ENCODE data around the gene FAM210A.

DNA sequence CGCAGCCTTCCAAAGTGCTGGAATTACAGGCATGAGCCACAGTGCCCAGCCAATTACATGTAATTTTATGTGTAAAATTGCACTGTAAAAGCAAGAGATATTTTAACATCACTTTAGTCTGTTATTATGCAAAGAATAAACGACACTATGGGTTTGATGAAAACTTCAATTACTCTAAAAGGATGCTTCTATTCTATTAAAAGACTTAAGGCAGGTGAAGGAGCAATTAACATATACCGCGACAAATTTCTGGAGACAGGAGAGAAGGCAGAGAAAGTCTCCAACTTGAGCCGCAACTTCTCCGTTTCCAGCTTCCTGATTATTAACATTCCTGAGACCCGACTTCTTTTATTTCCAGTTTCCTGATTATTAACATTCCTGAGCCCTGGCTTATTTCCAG lies 53.7 kb downstream of the FAM210A start:
- TF ChIP-seq, protein P1, sequence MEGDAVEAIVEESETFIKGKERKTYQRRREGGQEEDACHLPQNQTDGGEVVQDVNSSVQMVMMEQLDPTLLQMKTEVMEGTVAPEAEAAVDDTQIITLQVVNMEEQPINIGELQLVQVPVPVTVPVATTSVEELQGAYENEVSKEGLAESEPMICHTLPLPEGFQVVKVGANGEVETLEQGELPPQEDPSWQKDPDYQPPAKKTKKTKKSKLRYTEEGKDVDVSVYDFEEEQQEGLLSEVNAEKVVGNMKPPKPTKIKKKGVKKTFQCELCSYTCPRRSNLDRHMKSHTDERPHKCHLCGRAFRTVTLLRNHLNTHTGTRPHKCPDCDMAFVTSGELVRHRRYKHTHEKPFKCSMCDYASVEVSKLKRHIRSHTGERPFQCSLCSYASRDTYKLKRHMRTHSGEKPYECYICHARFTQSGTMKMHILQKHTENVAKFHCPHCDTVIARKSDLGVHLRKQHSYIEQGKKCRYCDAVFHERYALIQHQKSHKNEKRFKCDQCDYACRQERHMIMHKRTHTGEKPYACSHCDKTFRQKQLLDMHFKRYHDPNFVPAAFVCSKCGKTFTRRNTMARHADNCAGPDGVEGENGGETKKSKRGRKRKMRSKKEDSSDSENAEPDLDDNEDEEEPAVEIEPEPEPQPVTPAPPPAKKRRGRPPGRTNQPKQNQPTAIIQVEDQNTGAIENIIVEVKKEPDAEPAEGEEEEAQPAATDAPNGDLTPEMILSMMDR (IDR thresholded peaks at IDR 0.05), result no peak
- TF ChIP-seq POLR2A (IDR thresholded peaks at IDR 0.05), result no peak

All from right lobe of liver (tissue), 4 donors.